Measurements from ENCODE around the gene GRID1.

Gene GRID1

DNA sequence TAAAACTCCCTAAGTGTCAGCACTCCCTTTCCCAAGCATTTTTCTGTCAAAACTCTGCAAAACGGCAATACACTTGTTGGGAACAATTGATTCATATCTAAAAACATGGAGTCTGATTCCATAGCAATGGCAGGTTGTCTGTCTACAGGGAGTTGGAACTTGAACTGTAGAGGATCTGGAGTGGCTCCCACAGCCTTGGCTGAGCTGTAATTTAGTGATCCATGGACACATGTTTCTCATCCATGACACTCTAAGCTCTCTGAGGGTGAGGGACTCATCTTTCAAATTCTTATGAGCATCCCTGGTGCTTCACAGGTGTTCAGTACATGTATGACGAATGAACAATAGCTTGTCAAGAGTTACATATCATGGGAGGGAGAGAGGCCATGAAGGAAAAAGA is 466.1 kb downstream of the GRID1 start:
- no peak for DNase-seq

DNA sequence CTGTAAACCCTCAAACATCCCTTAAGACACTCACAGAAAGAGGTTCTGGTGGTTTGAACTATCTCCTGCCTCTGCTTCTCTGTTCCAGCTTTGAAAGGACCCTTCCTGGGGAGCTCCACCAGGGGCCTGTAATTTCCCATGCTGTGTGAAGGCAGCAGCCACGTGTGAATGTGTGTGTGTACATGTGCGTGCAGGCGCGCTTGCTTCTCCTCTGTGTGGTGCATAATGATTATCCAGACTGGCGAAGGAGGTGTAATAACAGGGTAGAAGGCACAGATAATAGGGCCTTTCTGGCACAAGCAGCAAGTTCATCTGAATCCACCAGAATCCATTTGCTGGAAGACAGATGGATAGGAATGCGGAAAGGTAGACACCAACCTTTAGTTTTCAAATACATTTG is 466.5 kb downstream of the GRID1 start:
- no peak for DNase-seq

DNA sequence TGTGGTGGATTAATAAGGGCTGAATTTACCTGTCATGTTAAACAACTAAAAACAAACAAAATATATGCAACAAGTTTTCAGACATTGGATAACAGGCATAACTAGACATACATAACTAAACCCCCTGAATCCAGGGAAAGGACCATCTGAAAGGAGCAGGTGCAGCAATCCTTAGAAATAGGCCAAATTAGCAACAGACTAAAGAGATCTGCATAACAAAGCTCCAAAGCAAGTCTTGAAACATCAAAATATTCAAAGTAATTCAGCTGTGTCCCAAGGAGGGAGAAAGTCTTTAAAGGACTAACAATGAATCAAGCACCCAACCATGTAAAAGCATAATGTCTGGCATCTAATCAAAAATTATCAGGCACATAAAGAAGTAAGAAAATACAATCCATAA is 475.1 kb downstream of the GRID1 start:
- DNase-seq: no peak

DNA sequence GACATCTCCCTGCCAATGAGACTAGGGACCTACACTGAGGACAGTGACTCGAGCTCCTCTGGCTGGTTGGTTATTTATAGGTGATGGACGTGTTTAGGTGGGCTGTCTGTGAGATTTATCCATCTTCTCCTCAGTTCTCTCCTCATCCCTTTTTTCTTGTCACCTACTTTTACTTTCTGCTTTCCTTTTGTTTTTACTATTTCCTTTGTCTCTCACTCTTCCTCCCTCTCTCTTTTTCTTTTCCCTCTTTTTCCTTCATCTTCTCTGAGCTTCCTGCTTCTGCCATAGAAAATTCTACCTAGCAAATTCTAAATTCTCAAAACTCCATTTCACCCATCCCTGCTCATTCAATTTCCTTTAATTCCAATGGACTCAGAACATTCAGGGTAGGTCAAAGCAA is 478.0 kb downstream of the GRID1 start:
- no peak for DNase-seq

DNA sequence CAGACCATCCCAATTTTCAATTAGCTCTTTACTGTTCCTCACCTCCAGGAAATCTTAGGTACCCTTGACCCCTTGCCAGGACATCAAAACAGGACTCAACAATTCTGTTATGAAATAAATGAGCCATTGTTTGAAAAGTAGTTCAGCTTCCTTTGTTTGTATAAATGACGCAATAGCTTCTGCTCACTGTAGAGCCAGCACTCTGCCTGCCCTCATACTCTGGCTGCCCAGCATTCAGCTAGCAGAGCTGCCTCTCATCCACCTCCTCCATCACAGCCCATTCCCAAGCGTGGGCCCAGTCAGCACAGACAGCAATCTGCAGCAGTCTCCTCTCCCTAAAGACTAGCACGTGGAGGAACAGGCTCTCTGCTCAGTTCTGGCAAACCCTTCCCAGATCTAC is 478.6 kb downstream of the GRID1 start:
- DNase-seq: no peak

DNA sequence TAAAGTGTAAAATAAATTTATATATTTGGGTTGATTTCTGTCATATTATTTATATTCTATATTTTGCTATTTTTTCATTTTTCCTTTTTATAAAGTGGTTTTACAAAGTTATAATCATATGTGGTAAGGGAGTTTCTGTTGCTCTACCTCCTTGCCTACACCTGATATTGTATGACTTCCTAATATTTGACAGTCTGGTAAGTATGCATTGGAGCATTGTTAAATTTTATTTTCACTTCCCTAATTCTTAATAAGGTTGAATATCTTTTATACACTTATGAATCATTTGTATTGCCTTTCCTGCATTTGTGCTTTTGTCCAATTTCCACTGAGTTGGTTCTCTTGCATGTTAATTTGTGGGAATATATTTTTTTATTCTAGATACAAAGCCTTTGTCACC is 492.4 kb downstream of the GRID1 start:
- no peak for DNase-seq

DNA sequence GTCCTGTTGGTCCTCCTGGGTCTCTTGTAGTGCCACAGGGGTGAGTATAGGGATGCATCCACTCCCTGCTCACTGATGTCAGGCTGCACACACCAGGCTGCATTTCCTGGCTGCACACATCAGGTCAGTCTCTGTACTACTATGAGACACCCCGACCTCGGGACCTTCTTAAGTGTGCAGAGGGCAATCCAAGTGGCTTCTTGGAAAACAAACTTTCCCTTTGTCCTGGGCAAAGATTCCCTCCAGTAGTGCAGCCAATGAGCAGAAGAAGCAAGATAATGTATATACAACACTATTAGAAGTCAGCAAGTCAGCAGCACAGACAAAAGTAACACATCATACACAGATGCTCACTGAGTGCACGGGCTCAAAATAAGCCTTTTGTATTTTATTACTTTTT is 493.5 kb downstream of the GRID1 start:
- no peak for DNase-seq

DNA sequence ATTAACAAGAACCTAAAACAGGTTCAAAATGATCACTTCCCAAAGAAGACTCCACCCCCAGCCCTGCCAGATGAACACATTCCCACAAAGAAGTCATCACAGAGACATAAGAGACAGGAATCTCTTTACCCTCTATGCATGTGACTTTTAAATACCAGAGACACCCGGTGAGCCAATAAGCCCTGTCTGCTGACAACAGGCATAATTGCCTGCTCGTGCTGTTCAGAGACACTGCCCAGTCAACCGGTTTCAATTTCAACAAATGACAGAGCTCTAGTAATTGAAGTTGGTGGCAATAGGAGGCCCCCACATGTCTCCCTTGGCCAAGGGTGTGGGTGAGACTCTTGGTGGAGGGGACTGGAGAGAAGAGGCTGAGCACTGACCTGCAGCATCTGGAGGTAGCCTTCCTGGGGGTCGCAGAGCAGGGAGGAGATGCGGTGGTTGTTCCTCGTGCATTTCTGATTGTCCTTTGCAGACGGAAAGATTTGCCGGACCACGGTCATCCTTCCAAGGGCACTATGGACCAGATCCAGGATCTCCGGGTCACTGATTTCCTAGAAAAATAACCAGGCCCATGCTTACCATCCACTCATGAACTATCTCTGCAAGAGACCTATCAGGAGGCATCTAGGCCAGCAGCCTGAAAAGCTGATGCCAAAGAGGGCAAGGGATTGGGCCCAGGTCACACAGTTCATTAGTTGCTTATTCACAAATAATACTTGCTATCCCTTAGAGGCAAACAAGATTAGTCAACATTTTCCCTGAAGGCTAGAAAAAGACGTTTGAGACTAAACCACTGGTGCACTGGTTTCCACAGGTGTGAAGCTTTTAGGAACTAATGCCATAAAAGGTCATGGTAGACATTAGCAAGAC is 497.7 kb downstream of the GRID1 start:
- DNase-seq: no peak

DNA sequence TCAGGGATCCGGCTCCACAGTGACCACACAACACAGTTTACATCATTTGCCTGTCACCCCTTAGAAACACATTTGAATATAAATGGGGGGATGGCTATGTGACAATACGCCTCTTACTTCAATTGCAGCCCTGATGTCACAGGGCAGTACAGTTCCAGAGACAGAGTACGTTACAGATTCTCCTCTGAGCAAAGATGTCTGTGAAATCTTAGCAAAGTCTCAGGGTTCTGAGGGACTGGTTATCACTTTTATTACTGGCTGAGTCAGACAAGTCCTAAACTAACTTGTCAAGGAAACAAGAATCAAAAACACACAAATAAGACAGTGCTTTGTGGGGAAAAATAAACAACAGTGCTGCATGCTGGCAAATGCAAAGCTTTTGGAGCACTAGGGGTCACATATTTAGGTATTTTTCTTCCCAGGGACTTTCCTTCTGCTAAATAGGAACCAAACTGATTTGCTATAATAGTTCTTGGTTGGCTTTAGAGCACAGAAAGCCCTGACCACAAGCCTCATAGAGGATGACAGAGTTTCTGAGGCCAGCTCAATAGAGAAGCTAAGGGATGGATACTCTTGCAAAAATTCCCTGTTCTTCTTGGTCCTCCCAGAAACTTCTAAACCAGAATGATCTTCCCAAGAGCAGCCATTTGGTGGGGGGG is 501.6 kb downstream of the GRID1 start:
- DNase-seq: no peak

DNA sequence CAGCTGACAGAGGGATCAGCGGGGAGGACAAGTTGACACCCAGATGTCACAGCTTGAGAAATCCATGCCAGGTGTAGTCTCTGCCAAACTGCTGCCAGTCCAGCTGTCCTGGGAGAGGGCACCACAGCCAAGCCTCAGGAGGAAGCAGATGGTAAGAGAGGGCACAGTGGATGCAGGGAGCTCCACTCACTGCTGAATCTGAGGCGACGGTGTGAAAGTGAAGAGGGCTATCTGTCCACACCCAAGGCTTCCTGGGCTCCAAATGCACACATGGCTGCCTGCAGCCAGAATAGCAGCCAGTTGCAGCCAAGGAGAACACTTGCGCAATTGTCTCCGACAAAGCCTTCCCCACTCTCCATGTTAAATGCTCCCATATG is 502.4 kb downstream of the GRID1 start:
- DNase-seq: no peak

DNA sequence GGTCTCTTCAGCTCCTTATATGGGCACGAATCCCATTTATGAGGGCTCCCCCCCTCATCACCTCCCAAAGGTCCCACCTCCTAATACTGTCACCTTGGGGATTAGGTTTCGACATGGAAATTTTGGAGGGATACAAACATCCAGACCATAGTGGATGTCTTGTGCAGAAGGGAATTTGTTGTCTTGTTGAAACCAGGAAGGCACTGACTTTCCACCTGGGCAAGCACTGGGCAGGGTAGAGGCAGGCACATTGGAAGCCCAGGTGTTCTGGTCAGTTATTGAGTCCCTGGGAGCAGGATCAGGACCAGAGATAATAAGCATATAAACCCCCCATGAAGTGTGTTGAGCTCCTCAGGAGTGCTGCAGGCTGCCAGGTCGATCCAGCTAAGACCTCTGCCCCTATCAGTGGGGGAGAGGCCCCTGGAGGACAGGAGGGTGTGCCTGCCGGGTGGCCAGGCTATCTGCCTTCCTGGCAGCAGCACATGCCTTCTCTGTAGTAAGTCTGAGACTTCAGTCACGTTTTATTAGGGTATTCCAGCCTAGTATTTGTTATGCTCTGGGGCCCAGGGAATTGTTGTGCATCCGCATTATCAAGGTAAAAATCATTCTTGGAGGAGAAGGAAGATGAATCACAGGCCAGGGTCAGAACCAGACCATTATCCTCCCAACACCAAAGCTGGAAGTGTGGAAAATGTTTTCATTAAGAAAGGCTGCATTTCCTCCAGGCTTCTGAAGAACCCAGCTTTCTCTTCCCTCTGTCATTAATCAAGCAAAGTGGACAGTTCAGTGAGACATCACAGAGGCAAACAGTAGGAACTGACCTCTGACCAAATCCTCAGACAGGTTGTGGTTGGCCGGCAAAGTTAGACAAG is 503.1 kb downstream of the GRID1 start:
- no peak for DNase-seq

DNA sequence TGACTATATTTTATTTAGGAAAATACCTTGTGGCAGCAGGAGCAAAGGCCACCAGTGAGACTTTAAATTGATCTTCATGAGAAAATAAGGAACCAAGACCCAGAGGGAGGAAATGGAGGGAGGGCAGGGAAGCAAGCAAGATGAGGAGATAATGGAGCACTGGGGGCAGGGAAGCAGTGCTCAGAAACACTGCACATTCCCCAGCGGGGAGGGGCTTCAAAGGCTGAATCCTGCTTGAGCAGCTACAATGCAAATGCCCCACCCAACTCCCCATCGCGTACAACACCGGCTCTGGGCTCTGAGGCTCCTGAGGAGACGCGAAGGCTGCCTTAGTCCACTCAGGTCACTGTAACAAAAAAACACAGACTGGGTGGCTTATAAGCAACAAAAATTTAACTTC is 503.8 kb downstream of the GRID1 start:
- DNase-seq: no peak

DNA sequence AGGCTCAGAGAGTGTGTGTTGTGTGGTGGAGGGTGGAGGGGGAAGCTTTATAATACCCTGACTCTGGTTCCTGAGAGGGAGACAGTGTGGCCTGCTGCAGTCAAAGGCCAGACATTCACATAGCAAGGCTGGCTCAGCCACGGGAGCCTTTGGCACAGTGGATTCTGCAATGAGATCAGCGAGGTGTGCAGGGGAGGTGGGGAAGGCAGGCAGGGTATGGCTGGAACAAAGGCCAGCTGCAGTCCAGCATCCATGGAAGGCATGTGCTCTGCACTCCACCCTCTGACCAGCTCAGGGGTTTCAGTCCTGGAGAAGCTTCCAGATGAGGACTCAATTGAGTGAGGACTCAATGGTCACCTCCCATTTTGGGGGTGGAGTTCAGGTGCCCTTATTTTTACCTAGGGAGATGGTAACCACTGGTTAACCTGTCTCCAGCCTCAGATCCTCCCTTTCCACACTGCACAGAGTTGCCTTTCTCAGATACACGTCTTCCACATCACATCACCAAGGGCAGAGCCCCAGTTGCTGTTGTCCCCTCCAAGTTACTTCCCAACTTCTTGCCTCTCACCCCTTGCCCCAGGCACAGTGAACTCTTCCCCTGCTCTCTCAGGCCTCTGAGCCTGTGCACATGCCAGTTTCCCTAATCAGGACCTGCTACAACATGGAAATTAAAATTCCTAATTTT is 504.9 kb downstream of the GRID1 start:
- DNase-seq: no peak

DNA sequence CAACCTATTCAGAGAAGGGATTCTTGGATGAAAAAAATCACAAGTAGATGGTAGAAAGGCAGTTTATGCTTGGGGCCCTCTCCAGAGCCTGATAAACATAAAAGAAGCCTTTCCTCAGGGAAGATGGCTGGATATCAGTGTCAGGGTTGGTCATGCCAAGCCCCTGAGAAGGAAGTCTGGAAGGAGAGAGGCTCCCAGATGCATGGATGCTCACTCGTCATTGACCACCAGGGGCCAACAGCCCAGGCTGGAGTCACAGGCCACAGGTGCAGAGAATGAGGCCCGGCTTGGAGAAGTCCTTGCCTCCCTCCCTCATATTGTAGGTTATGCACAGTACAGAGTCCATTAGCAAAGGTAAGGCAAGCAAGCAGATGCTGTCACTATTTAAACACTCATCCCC is 506.7 kb downstream of the GRID1 start:
- DNase-seq: no peak

DNA sequence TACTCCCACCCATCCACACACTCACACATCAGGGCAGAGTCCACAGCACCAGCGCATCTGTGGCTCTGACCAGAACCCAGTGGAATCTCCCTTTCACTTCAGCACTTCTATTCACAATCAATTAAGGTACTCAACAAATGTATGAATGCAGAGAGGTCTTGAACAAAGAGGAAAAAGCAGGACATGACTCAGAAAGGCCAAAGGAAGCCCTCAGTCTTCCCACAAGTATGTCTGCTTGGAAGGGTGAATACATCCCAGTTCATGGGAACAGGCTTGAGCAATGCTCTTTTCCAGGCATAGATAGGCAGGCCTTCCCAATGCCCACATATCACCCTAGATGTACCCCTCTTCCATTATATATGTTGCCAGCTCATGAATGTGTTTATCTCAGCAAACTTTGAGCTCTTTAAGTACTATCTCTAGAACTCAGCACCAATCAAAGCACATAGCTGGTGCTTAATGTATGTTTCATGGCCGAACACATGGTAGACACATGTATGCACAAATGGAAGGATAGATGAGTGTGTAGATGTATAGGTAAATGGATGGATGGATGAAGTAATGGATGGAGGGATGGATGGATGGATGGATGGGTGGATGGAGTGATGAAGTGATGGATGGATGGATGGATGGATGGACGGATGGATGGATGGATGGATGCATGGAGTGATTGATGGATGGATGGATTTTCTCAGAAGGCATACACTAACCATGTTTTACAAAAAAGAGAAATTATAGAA is 507.6 kb downstream of the GRID1 start:
- DNase-seq: no peak

DNA sequence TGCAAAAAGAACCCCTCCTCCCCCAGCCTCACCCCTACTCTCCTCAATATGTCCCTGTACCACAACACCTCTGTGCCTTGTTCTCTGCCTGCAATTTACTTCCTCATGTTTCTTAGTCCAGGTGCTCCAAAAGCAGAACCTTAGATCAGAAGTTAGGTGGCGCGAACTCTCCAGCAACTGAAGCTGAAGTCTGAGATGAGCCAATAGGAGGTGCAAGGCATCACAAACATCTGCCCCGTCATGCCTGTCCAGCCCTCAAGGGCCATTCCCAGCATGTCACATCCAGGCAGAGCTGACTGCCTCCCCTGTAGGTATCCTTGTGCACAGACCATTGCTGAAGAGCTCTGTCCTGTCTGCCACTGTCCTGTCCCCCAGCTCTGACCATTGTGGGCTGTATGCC is 508.8 kb downstream of the GRID1 start:
- no peak for DNase-seq

DNA sequence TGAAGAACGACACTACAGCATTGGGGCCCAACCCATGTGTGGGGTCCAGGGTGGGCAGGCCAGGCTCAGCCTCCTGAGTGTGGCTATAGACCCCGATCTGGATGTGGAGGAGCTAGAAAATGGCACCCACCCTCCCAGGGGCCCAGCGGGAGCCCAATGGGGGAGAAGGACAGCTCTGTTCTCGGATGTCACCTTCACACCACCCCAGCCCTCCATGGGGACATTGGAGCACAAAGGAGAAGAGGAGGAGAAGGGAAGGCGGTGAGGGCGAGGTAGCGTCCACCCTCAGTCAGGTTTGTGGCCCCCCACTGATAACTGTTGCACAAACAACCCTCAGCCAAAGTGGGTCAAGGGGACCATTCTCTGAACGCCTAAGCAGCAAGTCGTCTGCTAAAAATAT is 509.3 kb downstream of the GRID1 start:
- DNase-seq: no peak

DNA sequence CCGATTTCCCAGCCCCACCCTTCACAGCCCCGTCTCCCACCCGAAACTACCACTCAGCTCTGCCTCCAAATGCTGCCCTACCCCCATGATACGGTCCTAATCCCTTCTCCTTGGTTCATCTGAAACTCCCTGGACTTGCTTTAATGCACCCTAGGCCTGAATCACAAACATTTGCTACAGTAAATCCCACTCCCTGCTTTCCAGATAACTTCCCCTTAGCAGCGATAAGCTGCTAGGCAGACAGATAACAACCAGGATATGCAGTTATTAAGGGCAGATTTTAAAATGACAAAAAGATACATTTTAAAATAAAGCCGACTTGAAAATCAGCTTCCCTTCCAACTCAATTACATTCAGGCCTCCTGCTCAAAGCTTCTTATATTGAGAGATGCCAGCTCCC is 514.7 kb downstream of the GRID1 start:
- DNase-seq: no peak

DNA sequence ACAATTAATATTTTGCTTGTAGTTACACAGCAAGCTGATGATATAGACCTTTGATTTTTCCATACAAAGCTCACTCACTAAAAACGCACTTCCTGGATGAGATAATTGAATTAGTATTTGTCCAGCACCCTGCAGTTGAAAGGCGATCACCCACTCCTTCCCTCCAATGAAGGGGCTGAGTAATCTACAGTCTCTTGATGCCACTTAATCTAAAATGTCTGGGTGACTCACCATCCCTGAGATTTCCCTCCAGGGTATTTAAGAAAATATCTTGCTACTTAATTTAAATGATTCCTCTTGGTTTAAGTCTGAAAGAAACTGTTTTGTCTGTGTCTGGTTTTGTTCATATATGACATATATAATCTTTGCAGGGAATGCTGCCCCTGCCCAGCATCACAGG is 515.3 kb downstream of the GRID1 start:
- DNase-seq: no peak

DNA sequence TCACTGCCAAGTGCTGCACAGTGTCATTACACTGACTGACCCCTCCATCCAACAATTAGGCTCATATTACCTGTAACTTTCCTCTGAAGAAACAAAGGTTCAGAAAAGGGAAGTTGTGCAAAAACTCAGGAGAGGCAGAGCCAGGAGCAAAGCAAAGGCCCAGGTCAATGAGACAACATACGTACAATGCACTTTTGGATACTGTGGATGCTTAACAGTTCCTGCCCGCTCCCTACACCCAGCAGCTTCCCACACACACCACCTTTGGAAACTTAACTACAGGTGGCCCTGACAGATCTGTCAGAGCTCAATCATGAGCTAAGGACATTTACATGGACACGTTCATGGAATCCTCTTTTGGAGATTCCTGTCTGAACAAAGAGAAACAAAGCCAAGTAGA is 515.9 kb downstream of the GRID1 start:
- no peak for DNase-seq

DNA sequence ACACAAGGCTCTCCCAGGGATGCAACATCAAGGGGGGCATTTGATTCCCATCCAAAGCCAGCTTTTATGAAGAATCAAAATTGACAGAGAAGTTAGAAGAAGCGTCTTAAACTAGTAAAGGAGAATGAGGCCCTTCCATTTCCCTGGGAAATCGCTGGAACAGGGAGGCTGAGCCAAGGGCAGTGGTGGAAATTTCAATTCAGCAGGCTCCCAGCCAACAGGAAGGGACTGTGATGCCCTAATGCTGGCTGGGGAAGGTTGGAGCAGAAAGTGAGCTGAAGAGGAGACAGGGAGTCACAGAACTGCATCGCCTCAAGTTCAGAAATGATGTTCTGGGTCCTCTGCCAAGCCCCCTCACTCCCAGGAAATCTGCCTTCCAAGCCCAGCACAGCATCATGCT is 517.3 kb downstream of the GRID1 start:
- DNase-seq: no peak

DNA sequence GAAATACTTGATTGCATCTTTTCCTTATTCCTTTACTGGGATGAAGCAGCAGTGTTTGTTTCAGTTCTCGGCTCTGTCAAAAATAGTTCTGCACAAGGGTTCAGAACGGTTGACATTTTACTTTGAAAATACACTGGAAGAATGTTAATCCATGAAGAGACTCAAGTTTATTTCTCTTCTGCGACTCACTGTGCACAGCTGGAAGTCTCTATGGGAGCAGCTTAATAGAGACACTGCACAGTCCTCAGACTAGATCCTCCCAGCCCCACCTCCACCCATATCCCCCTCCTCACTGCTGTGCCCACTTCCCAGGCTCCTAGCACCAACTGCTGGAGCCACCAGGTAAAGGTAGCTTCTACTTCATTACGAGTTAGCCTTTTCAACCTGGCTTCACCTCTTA is 517.8 kb downstream of the GRID1 start:
- DNase-seq: no peak

DNA sequence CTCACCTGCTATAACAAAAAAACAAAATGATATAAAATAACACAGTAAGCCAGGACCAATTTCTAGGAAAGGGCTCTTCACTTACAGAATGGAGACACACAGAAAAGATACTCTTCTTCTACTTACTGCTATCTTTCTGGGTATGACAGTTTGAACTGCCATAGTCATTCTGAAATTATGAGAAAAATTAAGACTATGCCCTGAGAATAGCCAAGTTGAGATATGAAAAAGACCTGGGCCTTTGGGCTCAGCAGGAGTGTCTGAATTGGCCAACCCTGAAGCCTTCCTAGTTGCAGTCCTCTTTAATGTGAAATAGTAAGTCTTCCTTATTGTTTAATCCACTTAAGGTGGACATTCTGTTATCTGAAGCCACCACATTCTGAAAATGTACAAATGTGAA is 519.5 kb downstream of the GRID1 start:
- DNase-seq: no peak

Data from DMS79 (cell line).